Neuronal stem cell (in vitro differentiated cells): ENCODE results near the gene CZIB.
"Not testable (repeated sequence)": the region's sequence is repeated elsewhere in the genome, so short reads cannot be mapped to it uniquely, and the experiment has no call there.

Experiments used
- DNase-seq: peaks from one replicate; pipeline ENCODE4 v3.0.0-alpha.2; 2013; ENCODE audit warnings: low spot score
- H2AFZ ChIP-seq: one replicate; pipeline ENCODE4 v1.6.1; 2013; ENCODE audit warnings: mild to moderate bottlenecking, low read length, inconsistent platforms
- H2AK5ac ChIP-seq: 2 replicates; pipeline ENCODE4 v1.6.1; 2013; ENCODE audit warnings: low read depth, mild to moderate bottlenecking, inconsistent platforms, low read length, moderate library complexity, mixed read lengths
- H2BK120ac ChIP-seq: 2 replicates; pipeline ENCODE4 v1.6.1; 2013; ENCODE audit warnings: low read depth, mild to moderate bottlenecking, inconsistent platforms, low read length, moderate library complexity, mixed read lengths
- H2BK12ac ChIP-seq: one replicate; pipeline ENCODE4 v1.6.1; 2013; ENCODE audit warnings: low read length, inconsistent platforms
- H2BK15ac ChIP-seq: 2 replicates; pipeline ENCODE4 v1.6.1; 2013; ENCODE audit warnings: mild to moderate bottlenecking, low read length, inconsistent platforms, mixed read lengths
- H2BK5ac ChIP-seq: one replicate; pipeline ENCODE4 v1.6.1; 2013; ENCODE audit warnings: inconsistent platforms, mild to moderate bottlenecking, low read length, moderate library complexity
- H3K14ac ChIP-seq: one replicate; pipeline ENCODE4 v1.6.1; 2013; ENCODE audit warnings: low read length, inconsistent platforms
- H3K18ac ChIP-seq: 2 replicates; pipeline ENCODE4 v1.6.1; 2013; ENCODE audit warnings: low read length, inconsistent platforms
- H3K23ac ChIP-seq: 2 replicates; pipeline ENCODE4 v1.6.1; 2013; ENCODE audit warnings: low read depth, mild to moderate bottlenecking, mixed read lengths, low read length, inconsistent platforms; ENCODE audit not compliant: poor library complexity
- H3K27ac ChIP-seq: replicated peaks from 3 replicates; pipeline ENCODE4 v1.5.1; 2013; ENCODE audit warnings: low read length, inconsistent platforms
- H3K27me3 ChIP-seq, 3 experiments: 2 replicates each; pipeline ENCODE4 v1.6.1; 2013; ENCODE audit warnings: low read length in 3 of 3, mild to moderate bottlenecking in 2 of 3, inconsistent platforms in 1 of 3, low read depth in 1 of 3, mixed read lengths in 1 of 3, moderate library complexity in 1 of 3; ENCODE audit not compliant: control insufficient read depth in 3 of 3, insufficient read depth in 3 of 3
- H3K36me3 ChIP-seq, 2 donors: replicated peaks in 1 of 2; 2 replicates each; pipeline ENCODE4 v1.6.1; 2013; ENCODE audit warnings: low read length in 2 of 2; ENCODE audit not compliant: control insufficient read depth in 2 of 2, insufficient read depth in 2 of 2
- H3K4ac ChIP-seq: 2 replicates; pipeline ENCODE4 v1.6.1; 2013; ENCODE audit warnings: inconsistent platforms, mild to moderate bottlenecking, low read length, moderate library complexity
- H3K4me1 ChIP-seq, 2 donors: 1 replicate in 1 of 2; 2 replicates in 1 of 2; pipeline ENCODE4 v1.6.1; 2013; ENCODE audit warnings: low read length in 2 of 2, low read depth in 1 of 2; ENCODE audit not compliant: control insufficient read depth in 2 of 2, insufficient read depth in 1 of 2
- H3K4me2 ChIP-seq: one replicate; pipeline ENCODE4 v1.6.1; 2013; ENCODE audit warnings: mild to moderate bottlenecking, low read length, inconsistent platforms; ENCODE audit not compliant: insufficient read depth, poor library complexity, severe bottlenecking
- H3K4me3 ChIP-seq, 2 donors: 2 replicates each; pipeline ENCODE4 v1.5.1; 2013; ENCODE audit warnings: low read length in 2 of 2, mild to moderate bottlenecking in 2 of 2, inconsistent platforms in 1 of 2, moderate library complexity in 1 of 2
- H3K79me1 ChIP-seq: one replicate; pipeline ENCODE4 v1.6.1; 2013; ENCODE audit warnings: low read depth, mild to moderate bottlenecking, inconsistent platforms, low read length, moderate library complexity
- H3K9ac ChIP-seq: one replicate; pipeline ENCODE4 v1.6.1; 2013; ENCODE audit warnings: mild to moderate bottlenecking, low read depth, low read length, inconsistent platforms; ENCODE audit not compliant: poor library complexity
- H3K9me3 ChIP-seq, 2 donors: replicated peaks in 1 of 2; 2 replicates each; pipeline versions ENCODE3 to v1.6.1; 2013; ENCODE audit warnings: low read length in 2 of 2, mild to moderate bottlenecking in 2 of 2, inconsistent platforms in 1 of 2, low read depth in 1 of 2, mixed read lengths in 1 of 2, moderate library complexity in 1 of 2; ENCODE audit not compliant: control insufficient read depth in 2 of 2, insufficient read depth in 1 of 2
- H4K8ac ChIP-seq: one replicate; pipeline ENCODE4 v1.6.1; 2013; ENCODE audit warnings: low read depth, mild to moderate bottlenecking, inconsistent platforms, low read length, moderate library complexity
- H4K91ac ChIP-seq: one replicate; pipeline ENCODE4 v1.6.1; 2013; ENCODE audit warnings: low read length, low read depth, mild to moderate bottlenecking, inconsistent platforms; ENCODE audit not compliant: poor library complexity
- WGBS, 2 donors: extraction: QIAGEN DNeasy Blood & Tissue Kit; methylation state at CpG; one replicate each; pipeline ENCODE4 v1.1.7; 2013; ENCODE audit warnings: missing lambda C conversion rate in 2 of 2, mixed read lengths in 1 of 2; ENCODE audit not compliant: insufficient read length in 2 of 2, insufficient replicate concordance in 1 of 2; ENCODE audit errors: extremely low coverage in 2 of 2; 5-methylcytosine and 5-hydroxymethylcytosine counted together

Gene CZIB

GRCh38 chr1:53207726-53208125, 12.7 kb downstream of the CZIB start:
- Histone ChIP-seq H2AK5ac (no peak overlapping the region), H3K27me3 (no peaks in the 10 kb centered on the region), H2BK5ac (no peak overlapping the region), H3K36me3 (peaks cover 25 to 92% of the 10 kb centered on the region in 2 donors), H3K4me3 (no peak overlapping the region), H3K79me1 (no peaks in the 10 kb centered on the region), H4K8ac (no peak overlapping the region), H3K18ac (no peak overlapping the region), H3K4ac (no peak overlapping the region), H3K23ac (no peak overlapping the region), H2AFZ (no peak overlapping the region), H3K9ac (no peak overlapping the region), H3K14ac (no peak overlapping the region), H2BK12ac (no peak overlapping the region), H3K9me3 (peaks cover 11 to 34% of the 10 kb centered on the region in 2 donors), H3K4me1 (no peaks in the 10 kb centered on the region), H2BK120ac (no peak overlapping the region), H3K27ac (no peak overlapping the region), H2BK15ac (no peak overlapping the region), H4K91ac (no peak overlapping the region), H3K4me2 (no peak overlapping the region)
- no peak for DNase-seq
- no CpG with 5 or more reads among the region's 1 CpG for WGBS, 2 donors

- peaks cover 30 to 92% of the 10 kb centered on the region in 2 donors for H3K36me3 ChIP-seq
- no peak overlapping the region for H4K8ac ChIP-seq
These were observed 13.6 kb downstream of the CZIB start for GRCh38 chr1:53206735-53207379.

GRCh38 chr1:53206083-53206685, 14.2 kb downstream of the CZIB start:
- H2AK5ac ChIP-seq, H4K8ac ChIP-seq, H2BK12ac ChIP-seq, H2BK15ac ChIP-seq, H3K4me3 ChIP-seq, H4K91ac ChIP-seq, H3K27ac ChIP-seq, H3K23ac ChIP-seq, H2AFZ ChIP-seq, H3K9ac ChIP-seq, H3K4ac ChIP-seq, H3K4me1 ChIP-seq, H3K18ac ChIP-seq, H2BK5ac ChIP-seq, H2BK120ac ChIP-seq, H3K4me2 ChIP-seq, DNase-seq, H3K79me1 ChIP-seq, H3K14ac ChIP-seq, H3K27me3 ChIP-seq: not testable (repeated sequence)
- peaks cover 28 to 92% of the 10 kb centered on the region in 2 donors for H3K36me3 ChIP-seq
- peaks cover 11 to 34% of the 10 kb centered on the region in 2 donors for H3K9me3 ChIP-seq
- no CpG with 5 or more reads among the region's 3 CpGs for WGBS, 2 donors

More at GRCh38 chr1:53206735-53207379, 13.6 kb downstream of the CZIB start:
- Histone ChIP-seq H4K91ac (no peak overlapping the region), H3K18ac (no peak overlapping the region), H3K4ac (no peak overlapping the region), H3K27ac (no peak overlapping the region), H3K9me3 (peaks cover 11 to 34% of the 10 kb centered on the region in 2 donors), H3K27me3 (no peaks in the 10 kb centered on the region), H3K23ac (no peak overlapping the region), H2BK12ac (no peak overlapping the region), H3K4me2 (no peak overlapping the region), H2BK15ac (no peak overlapping the region), H3K9ac (no peak overlapping the region), H2AFZ (no peak overlapping the region), H2AK5ac (no peak overlapping the region), H2BK5ac (no peak overlapping the region), H3K4me1 (no peaks in the 10 kb centered on the region), H2BK120ac (no peak overlapping the region), H3K4me3 (no peak overlapping the region), H3K79me1 (no peaks in the 10 kb centered on the region), H3K14ac (no peak overlapping the region)
- no peak for DNase-seq
- WGBS, 2 donors = no CpG with 5 or more reads among the region's 1 CpG

GRCh38 chr1:53205496-53205895, 14.9 kb downstream of the CZIB start:
- H4K91ac ChIP-seq, H3K79me1 ChIP-seq, H3K23ac ChIP-seq, H3K4me2 ChIP-seq, H2BK15ac ChIP-seq, H4K8ac ChIP-seq, H3K14ac ChIP-seq, H3K18ac ChIP-seq, H2BK5ac ChIP-seq, H3K4ac ChIP-seq, H3K9ac ChIP-seq, H3K27ac ChIP-seq, H2BK12ac ChIP-seq, H3K4me1 ChIP-seq, H3K4me3 ChIP-seq, DNase-seq, H2AK5ac ChIP-seq, H3K27me3 ChIP-seq, H2AFZ ChIP-seq, H2BK120ac ChIP-seq: not testable (repeated sequence)
- Histone ChIP-seq H3K36me3 (peaks cover 23 to 92% of the 10 kb centered on the region in 2 donors), H3K9me3 (peaks cover 11 to 34% of the 10 kb centered on the region in 2 donors)
- no CpG with 5 or more reads among the region's 1 CpG for WGBS, 2 donors
